Measurements from ENCODE around the gene SLAIN1. TPM values are rescaled to one million over a fixed set of nuclear protein-coding genes. Genes with fewer than 3 reads are reported as not detected.

The SLAIN1 gene
- total and polyA plus RNA-seq, 2 donors from 2014 or later: 6.0 to 12.4 TPM

DNA sequence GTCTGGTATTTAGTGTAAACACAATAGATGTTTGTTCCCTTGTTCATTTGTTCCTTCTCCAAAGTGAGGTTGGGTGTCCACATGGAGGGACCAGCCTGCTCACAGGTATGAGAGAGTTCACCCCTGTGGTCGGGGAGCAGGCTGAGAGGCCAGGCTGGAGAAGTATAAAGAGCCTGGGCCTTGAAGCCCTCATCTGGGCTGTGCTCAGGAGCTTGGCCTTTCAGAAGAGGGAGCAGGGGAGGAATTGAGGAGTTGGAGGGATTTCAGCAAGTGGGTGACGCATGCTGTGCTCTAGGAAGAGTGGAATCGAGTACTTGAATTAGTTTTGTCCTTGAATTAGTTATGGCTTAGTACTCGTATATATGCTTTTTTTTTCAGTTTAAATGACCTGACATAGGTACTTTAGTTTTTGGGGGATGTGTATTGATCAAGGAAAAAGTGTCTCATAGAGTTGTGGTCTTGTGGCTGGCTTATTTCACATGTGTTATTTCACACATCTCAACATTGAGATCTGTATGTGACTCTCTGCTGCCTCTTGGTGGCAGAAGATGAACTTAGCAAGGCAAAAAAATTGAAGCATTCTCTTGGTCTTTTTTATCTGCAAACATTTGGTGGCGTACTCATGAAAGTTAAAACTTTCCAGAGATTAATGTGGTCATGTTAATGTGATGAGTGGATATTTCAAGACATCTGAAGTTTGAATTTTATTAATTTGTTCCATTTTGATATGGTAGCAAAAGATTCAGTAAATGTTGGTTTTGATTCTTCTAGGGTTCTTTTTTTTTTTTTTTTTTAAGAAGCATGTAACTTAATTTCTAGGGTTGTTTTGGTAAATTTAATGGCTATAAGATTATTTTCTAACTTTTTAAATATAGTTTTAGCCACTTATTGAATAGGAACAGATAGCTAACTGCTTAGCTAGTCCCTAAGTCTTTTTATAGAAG lies 54.3 kb downstream of the SLAIN1 start:
- Histone ChIP-seq H3K9ac (ENCODE audit: low read length in 3 of 3) (no peak overlapping the region), H3K4me1 (ENCODE audit: control insufficient read depth in 2 of 3, insufficient read depth in 2 of 3, low read depth in 1 of 3, low read length in 3 of 3) (no peaks in the 10 kb centered on the region), H3K36me3 (ENCODE audit: control insufficient read depth in 2 of 3, insufficient read depth in 3 of 3, low read length in 3 of 3) (peaks cover 2 to 7% (median 2%) of the 10 kb centered on the region in 3 donors), H3K4me3 (ENCODE audit: low read length in 3 of 3) (no peak overlapping the region), H3K27me3 (ENCODE audit: control insufficient read depth, insufficient read depth, low read length) (no peaks in the 10 kb centered on the region), H3K27ac (ENCODE audit: low read depth in 2 of 2, low read length in 2 of 2) (no peak overlapping the region), H3K9me3 (ENCODE audit: control insufficient read depth in 2 of 3, insufficient read depth in 1 of 3, low read length in 3 of 3) (no peaks in the 10 kb centered on the region)
- DNase-seq (peak in 3 of 5 donors; percentile 48 to 85 (median 74)), FAIRE-seq (peak; percentile 92)
- peak; percentile 71 for TF ChIP-seq CTCF (IDR thresholded peaks at IDR 0.05; ENCODE audit: borderline replicate concordance, extremely low read depth, insufficient read depth)
- intact Hi-C loops (cut with DNase I): no loop called here

GRCh38 chr13:77752512-77753069 lies 55.1 kb downstream of the SLAIN1 start:
- Histone ChIP-seq H3K9ac (ENCODE audit: low read length in 3 of 3) (no peak overlapping the region), H3K27ac (ENCODE audit: low read depth in 2 of 2, low read length in 2 of 2) (no peak overlapping the region), H3K9me3 (ENCODE audit: control insufficient read depth in 2 of 3, insufficient read depth in 1 of 3, low read length in 3 of 3) (no peaks in the 10 kb centered on the region), H3K27me3 (ENCODE audit: control insufficient read depth, insufficient read depth, low read length) (no peaks in the 10 kb centered on the region), H3K4me3 (ENCODE audit: low read length in 3 of 3) (no peak overlapping the region), H3K36me3 (ENCODE audit: control insufficient read depth in 2 of 3, insufficient read depth in 3 of 3, low read length in 3 of 3) (peaks cover under 1 to 7% (median under 1%) of the 10 kb centered on the region in 3 donors), H3K4me1 (ENCODE audit: control insufficient read depth in 2 of 3, insufficient read depth in 2 of 3, low read depth in 1 of 3, low read length in 3 of 3) (no peaks in the 10 kb centered on the region)
- intact Hi-C loops (cut with DNase I): no loop called here
- FAIRE-seq: no peak
- no peak for TF ChIP-seq CTCF (IDR thresholded peaks at IDR 0.05; ENCODE audit: borderline replicate concordance, extremely low read depth, insufficient read depth)
- no peak for DNase-seq

DNA sequence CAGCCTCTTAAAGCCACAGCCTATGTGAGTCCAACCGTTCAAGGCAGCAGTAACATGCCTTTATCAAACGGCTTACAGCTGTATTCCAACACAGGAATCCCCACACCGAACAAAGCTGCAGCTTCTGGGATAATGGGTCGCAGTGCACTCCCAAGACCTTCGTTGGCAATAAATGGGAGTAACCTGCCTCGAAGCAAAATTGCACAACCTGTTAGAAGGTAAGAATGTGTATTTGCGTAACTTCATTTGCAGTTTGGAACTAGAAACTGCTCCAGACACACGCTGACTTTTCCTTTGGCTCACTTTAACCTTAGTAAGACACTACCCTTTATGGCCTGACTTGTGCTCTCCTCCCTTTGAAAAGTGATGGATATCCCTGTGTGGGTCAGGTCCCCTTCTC lies 63.4 kb downstream of the SLAIN1 start:
- TF ChIP-seq CTCF (IDR thresholded peaks at IDR 0.05; ENCODE audit: borderline replicate concordance, extremely low read depth, insufficient read depth): no peak
- FAIRE-seq (no peak), DNase-seq (no peak)
- Histone ChIP-seq H3K36me3 (ENCODE audit: control insufficient read depth in 2 of 3, insufficient read depth in 3 of 3, low read length in 3 of 3) (peaks cover 0 to 12% (median 0%) of the 10 kb centered on the region in 3 donors), H3K9ac (ENCODE audit: low read length in 3 of 3) (no peak overlapping the region), H3K27ac (ENCODE audit: low read depth in 2 of 2, low read length in 2 of 2) (no peak overlapping the region), H3K9me3 (ENCODE audit: control insufficient read depth in 2 of 3, insufficient read depth in 1 of 3, low read length in 3 of 3) (no peaks in the 10 kb centered on the region), H3K4me3 (ENCODE audit: low read length in 3 of 3) (no peak overlapping the region), H3K4me1 (ENCODE audit: control insufficient read depth in 2 of 3, insufficient read depth in 2 of 3, low read depth in 1 of 3, low read length in 3 of 3) (no peaks in the 10 kb centered on the region), H3K27me3 (ENCODE audit: control insufficient read depth, insufficient read depth, low read length) (no peaks in the 10 kb centered on the region)
- intact Hi-C loops (cut with DNase I): no loop called here

All from kidney (tissue), 14 donors.